IMR-90 (cell line): Measurements from ENCODE around the gene GNB2. TPM values are rescaled to one million over a fixed set of nuclear protein-coding genes. Genes with fewer than 3 reads are reported as not detected.
A peak's percentile ranks its signal among the peaks of the same experiment; 100 is the strongest.

Source experiments
- ATAC-seq: fragments of 200-7000 bp; cut with Tn5 transposase; 2 replicates; pipeline ENCODE4 v1.9.1; 2020; ENCODE audit warnings: low read depth, mild to moderate bottlenecking, moderate library complexity
- BruUV-seq: library from RNA; stranded (reverse); fragments of 400-500 nt; replicated peaks from 2 replicates; lab custom pipeline; 2021; lab: Mats Ljungman, UMichigan
- CTCF ChIA-PET: fragments of 300-600 bp; formaldehyde crosslinking; extraction: SDS; loops from one replicate; lab custom pipeline; 2021; ENCODE audit warnings: antibody characterized with exemption; lab: Yijun Ruan, JAX
- POLR2A ChIA-PET: fragments of 300-600 bp; sonication (Branson Sonifier 250); formaldehyde crosslinking; loops from one replicate; lab custom pipeline; 2022; ENCODE audit warnings: antibody characterized with exemption; ENCODE audit not compliant: unreplicated experiment; lab: Charles Lee
- DNase-seq: peaks from one replicate; pipeline ENCODE4 v3.0.0; 2013
- H2AFZ ChIP-seq: replicated peaks from 2 replicates; pipeline ENCODE3; 2013; ENCODE audit warnings: low read length, mild to moderate bottlenecking; ENCODE audit not compliant: poor library complexity
- H2AK5ac ChIP-seq: 2 replicates; pipeline ENCODE4 v1.6.1; 2013; ENCODE audit warnings: low read depth, low read length, inconsistent platforms
- H2AK9ac ChIP-seq: replicated peaks from 2 replicates; pipeline ENCODE3; 2013; ENCODE audit warnings: mild to moderate bottlenecking, low read depth, low read length, moderate library complexity; ENCODE audit not compliant: poor library complexity
- H2BK120ac ChIP-seq: 2 replicates; pipeline ENCODE4 v1.6.1; 2013; ENCODE audit warnings: low read depth, low read length, inconsistent platforms
- H2BK15ac ChIP-seq: 3 replicates; pipeline ENCODE4 v1.6.1; 2013; ENCODE audit warnings: low read depth, low read length, inconsistent platforms
- H2BK20ac ChIP-seq: 2 replicates; pipeline ENCODE4 v1.6.1; 2013; ENCODE audit warnings: low read depth, mild to moderate bottlenecking, inconsistent platforms, low read length, moderate library complexity
- H2BK5ac ChIP-seq: 2 replicates; pipeline ENCODE4 v1.6.1; 2013; ENCODE audit warnings: mild to moderate bottlenecking, low read depth, low read length, inconsistent platforms; ENCODE audit not compliant: poor library complexity, severe bottlenecking
- H3K14ac ChIP-seq: replicated peaks from 2 replicates; pipeline ENCODE4 v1.6.1; 2013; ENCODE audit warnings: low read depth, low read length, inconsistent platforms
- H3K18ac ChIP-seq: 2 replicates; pipeline ENCODE4 v1.6.1; 2013; ENCODE audit warnings: low read depth, low read length, control low read depth
- H3K23ac ChIP-seq: 2 replicates; pipeline ENCODE4 v1.6.1; 2013; ENCODE audit warnings: low read depth, low read length, inconsistent platforms
- H3K27ac ChIP-seq: 2 replicates; pipeline ENCODE4 v1.5.1; 2013; ENCODE audit warnings: mild to moderate bottlenecking, control low read depth, low read length; ENCODE audit not compliant: insufficient read depth
- H3K27me3 ChIP-seq: 2 replicates; pipeline ENCODE4 v1.6.1; 2013; ENCODE audit warnings: low read length; ENCODE audit not compliant: control insufficient read depth, insufficient read depth
- H3K36me3 ChIP-seq: 2 replicates; pipeline ENCODE4 v1.6.1; 2013; ENCODE audit warnings: low read length, mixed read lengths; ENCODE audit not compliant: control insufficient read depth, insufficient read depth
- H3K4ac ChIP-seq: 2 replicates; pipeline ENCODE4 v1.6.1; 2013; ENCODE audit warnings: low read depth, low read length, inconsistent platforms
- H3K4me1 ChIP-seq: 2 replicates; pipeline ENCODE4 v1.6.1; 2013; ENCODE audit warnings: low read length, mixed read lengths; ENCODE audit not compliant: control insufficient read depth, insufficient read depth
- H3K4me2 ChIP-seq: 2 replicates; pipeline ENCODE4 v1.6.1; 2013; ENCODE audit warnings: low read depth, mild to moderate bottlenecking, control low read depth, low read length, moderate library complexity
- H3K4me3 ChIP-seq: 2 replicates; pipeline ENCODE4 v1.5.1; 2013; ENCODE audit warnings: low read depth, mild to moderate bottlenecking, control low read depth, low read length, moderate library complexity; ENCODE audit not compliant: insufficient read depth
- H3K56ac ChIP-seq: 2 replicates; pipeline ENCODE4 v1.6.1; 2013; ENCODE audit warnings: low read length, inconsistent platforms; ENCODE audit not compliant: insufficient read depth; ENCODE audit errors: extremely low read depth
- H3K79me1 ChIP-seq, 2 experiments: 2 replicates each; pipeline ENCODE4 v1.6.1; 2013; ENCODE audit warnings: low read length in 2 of 2, inconsistent platforms in 1 of 2, low read depth in 1 of 2
- H3K9ac ChIP-seq: 2 replicates; pipeline ENCODE4 v1.6.1; 2013; ENCODE audit warnings: low read depth, low read length, control low read depth
- H3K9me1 ChIP-seq: 2 replicates; pipeline ENCODE4 v1.6.1; 2013; ENCODE audit warnings: low read length, inconsistent platforms; ENCODE audit not compliant: insufficient read depth
- H3K9me3 ChIP-seq: 2 replicates; pipeline ENCODE4 v1.6.1; 2013; ENCODE audit warnings: low read length; ENCODE audit not compliant: control insufficient read depth, insufficient read depth
- H4K20me1 ChIP-seq: 2 replicates; pipeline ENCODE4 v1.6.1; 2013; ENCODE audit warnings: low read length, inconsistent platforms; ENCODE audit not compliant: insufficient read depth
- H4K5ac ChIP-seq: 2 replicates; pipeline ENCODE4 v1.6.1; 2013; ENCODE audit warnings: mild to moderate bottlenecking, low read depth, low read length, control low read depth
- H4K8ac ChIP-seq, 2 experiments: 2 replicates each; pipeline ENCODE4 v1.6.1; 2013; ENCODE audit warnings: low read depth in 2 of 2, low read length in 2 of 2, control low read depth in 1 of 2, inconsistent platforms in 1 of 2
- H4K91ac ChIP-seq: 2 replicates; pipeline ENCODE4 v1.6.1; 2013; ENCODE audit warnings: low read depth, low read length, inconsistent platforms; ENCODE audit not compliant: insufficient read depth
- BHLHE40 ChIP-seq: fragments of 150-350 bp; IDR thresholded peaks from 2 replicates; pipeline ENCODE4 v1.6.1; 2016; ENCODE audit warnings: mild to moderate bottlenecking, low read depth, low read length
- MAZ ChIP-seq: IDR thresholded peaks from 2 replicates; pipeline ENCODE4 v1.6.1; 2012; ENCODE audit warnings: low read depth, mild to moderate bottlenecking, low read length, improper control_type of control experiment, moderate library complexity, borderline replicate concordance
- POLR2A ChIP-seq: IDR thresholded peaks from 2 replicates; pipeline ENCODE4 v1.6.1; 2012; ENCODE audit warnings: mild to moderate bottlenecking, low read depth, low read length
- RAD21 ChIP-seq: IDR thresholded peaks from 2 replicates; pipeline ENCODE4 v1.6.1; 2012; ENCODE audit warnings: low read length, improper control_type of control experiment
- WGBS, 2 experiments: methylation state at CpG; one replicate each; pipeline versions ENCODE4 v1.1.5 to v1.1.7; 2013; ENCODE audit warnings: missing lambda C conversion rate in 2 of 2; ENCODE audit not compliant: insufficient read length in 1 of 2; ENCODE audit errors: extremely low coverage in 2 of 2; 5-methylcytosine and 5-hydroxymethylcytosine counted together
- dilution Hi-C: fragments of 300-500 bp; cut with HindIII; formaldehyde crosslinking; loops from one replicate; pipeline ENCODE4 v1.14.3; 2018; ENCODE audit warnings: low sequenced_read_pairs; ENCODE audit not compliant: unreplicated experiment
- in situ Hi-C: fragments of 300-500 bp; cut with MboI; formaldehyde crosslinking; loops from 3 replicates; pipeline ENCODE4 v1.14.3; 2019; ENCODE audit warnings: low sequenced_read_pairs, inconsistent platforms, mixed read lengths
- intact Hi-C: fragments of 100-400 bp; cut with micrococcal nuclease; formaldehyde crosslinking; loops from 2 replicates; pipeline ENCODE4 v1.10.0; 2022
- polyA plus RNA-seq, 3 experiments: library from polyadenylated mRNA; depleted of rRNA; stranded (reverse); fragments of >200 nt; gene quantifications; 2 replicates each; pipeline ENCODE4 v1.2.3, GENCODE V29; 2012; ENCODE audit warnings: low replicate concordance in 1 of 3
- total RNA-seq: library from RNA; depleted of rRNA; stranded (reverse); fragments of >200 nt; gene quantifications from 2 replicates; pipeline ENCODE4 v1.2.3, GENCODE V29; 2012
- TF ChIP-seq, protein P1 (sequence below): fragments of 150-350 bp; IDR thresholded peaks from 2 replicates; pipeline ENCODE4 v1.6.1; 2017; ENCODE audit warnings: mild to moderate bottlenecking, antibody characterized with exemption, low read length, low read depth
- TF ChIP-seq, protein P2 (sequence below): conservative IDR thresholded peaks from 2 replicates; pipeline ENCODE4 v1.5.1; 2012; ENCODE audit warnings: mild to moderate bottlenecking, low read depth, low read length, improper control_type of control experiment

The GNB2 gene
- total and polyA plus RNA-seq, 2 of the 4 experiments (the other 2 are of a cell fraction) = 62.0 to 279 TPM

DNA sequence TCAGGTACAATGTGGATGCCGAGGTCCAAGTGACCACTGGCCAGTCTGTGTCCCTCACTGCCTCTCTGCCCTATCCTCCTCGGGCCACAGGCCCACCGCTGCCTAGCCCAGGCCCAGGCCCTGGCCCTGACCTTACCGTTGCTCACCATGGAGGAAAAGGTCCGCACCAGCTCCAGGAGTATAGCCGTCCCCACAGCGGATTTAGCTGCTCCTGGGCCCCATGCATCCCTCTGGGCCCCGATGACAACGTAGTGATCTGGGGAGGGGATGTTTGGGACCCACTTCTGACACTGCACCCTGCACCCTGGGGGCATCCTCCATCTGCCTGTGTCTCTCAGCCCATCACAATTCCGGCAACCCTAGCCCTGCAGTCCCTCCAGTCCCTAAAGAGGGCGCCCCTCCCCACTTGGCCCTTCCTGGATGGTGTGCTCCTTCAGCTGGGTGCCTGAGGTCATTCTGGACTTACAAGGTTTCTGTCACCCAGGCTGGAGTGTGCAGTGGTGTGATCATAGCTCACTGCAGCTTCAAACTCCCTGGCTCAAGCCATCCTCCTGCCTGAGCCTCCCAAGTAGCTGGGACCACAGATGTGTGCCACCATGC is 44.3 kb upstream of the GNB2 start:
- in situ Hi-C loops (no loop called here), dilution Hi-C loops (no loop called here), intact Hi-C loops (no loop called here)
- H2AK5ac ChIP-seq = no peak overlapping the region
- H2BK15ac ChIP-seq = no peak overlapping the region
- no peak overlapping the region for H3K56ac ChIP-seq
- H2BK120ac ChIP-seq = no peak overlapping the region
- no peak overlapping the region for H4K8ac ChIP-seq
- H2AK9ac ChIP-seq = no peak overlapping the region
- H2BK5ac ChIP-seq = no peak overlapping the region
- POLR2A ChIA-PET = no interaction called here
- H3K9me1 ChIP-seq = peaks cover 7% of the 10 kb centered on the region; the same call in 1 of the 2 replicates
- BruUV-seq = no TSS peak
- no peak overlapping the region for H3K18ac ChIP-seq
- H3K4me2 ChIP-seq = no peak overlapping the region
- H3K23ac ChIP-seq = no peak overlapping the region
- no peak overlapping the region for H3K14ac ChIP-seq
- DNase-seq = no peak
- no peak for ATAC-seq
- H2BK20ac ChIP-seq = no peak overlapping the region
- no peak overlapping the region for H4K5ac ChIP-seq
- H3K27me3 ChIP-seq = peaks cover 15% of the 10 kb centered on the region; the same call in 1 of the 2 replicates
- H4K20me1 ChIP-seq = no peaks in the 10 kb centered on the region
- no peaks in the 10 kb centered on the region for H3K36me3 ChIP-seq
- H3K9me3 ChIP-seq = no peaks in the 10 kb centered on the region
- no peak overlapping the region for H3K27ac ChIP-seq
- no peak overlapping the region for H3K4me3 ChIP-seq
- no peaks in the 10 kb centered on the region; the same call in 1 of the 2 replicates for H3K4me1 ChIP-seq
- no peaks in the 10 kb centered on the region for H3K79me1 ChIP-seq
- peak overlapping the region; percentile 7 for H2AFZ ChIP-seq
- 50% methylated on average over 3 of the region's 11 CpGs; no CpG with 5 or more reads in 1 of the 2 experiments for WGBS, 2 experiments
- TF ChIP-seq RAD21 (0 out of 2 replicates have a peak, but pooled peaks have one; percentile 15), MAZ (no peak), POLR2A (no peak), BHLHE40 (no peak)
- TF ChIP-seq, protein P1, sequence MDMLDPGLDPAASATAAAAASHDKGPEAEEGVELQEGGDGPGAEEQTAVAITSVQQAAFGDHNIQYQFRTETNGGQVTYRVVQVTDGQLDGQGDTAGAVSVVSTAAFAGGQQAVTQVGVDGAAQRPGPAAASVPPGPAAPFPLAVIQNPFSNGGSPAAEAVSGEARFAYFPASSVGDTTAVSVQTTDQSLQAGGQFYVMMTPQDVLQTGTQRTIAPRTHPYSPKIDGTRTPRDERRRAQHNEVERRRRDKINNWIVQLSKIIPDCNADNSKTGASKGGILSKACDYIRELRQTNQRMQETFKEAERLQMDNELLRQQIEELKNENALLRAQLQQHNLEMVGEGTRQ = no peak
- TF ChIP-seq, protein P2, sequence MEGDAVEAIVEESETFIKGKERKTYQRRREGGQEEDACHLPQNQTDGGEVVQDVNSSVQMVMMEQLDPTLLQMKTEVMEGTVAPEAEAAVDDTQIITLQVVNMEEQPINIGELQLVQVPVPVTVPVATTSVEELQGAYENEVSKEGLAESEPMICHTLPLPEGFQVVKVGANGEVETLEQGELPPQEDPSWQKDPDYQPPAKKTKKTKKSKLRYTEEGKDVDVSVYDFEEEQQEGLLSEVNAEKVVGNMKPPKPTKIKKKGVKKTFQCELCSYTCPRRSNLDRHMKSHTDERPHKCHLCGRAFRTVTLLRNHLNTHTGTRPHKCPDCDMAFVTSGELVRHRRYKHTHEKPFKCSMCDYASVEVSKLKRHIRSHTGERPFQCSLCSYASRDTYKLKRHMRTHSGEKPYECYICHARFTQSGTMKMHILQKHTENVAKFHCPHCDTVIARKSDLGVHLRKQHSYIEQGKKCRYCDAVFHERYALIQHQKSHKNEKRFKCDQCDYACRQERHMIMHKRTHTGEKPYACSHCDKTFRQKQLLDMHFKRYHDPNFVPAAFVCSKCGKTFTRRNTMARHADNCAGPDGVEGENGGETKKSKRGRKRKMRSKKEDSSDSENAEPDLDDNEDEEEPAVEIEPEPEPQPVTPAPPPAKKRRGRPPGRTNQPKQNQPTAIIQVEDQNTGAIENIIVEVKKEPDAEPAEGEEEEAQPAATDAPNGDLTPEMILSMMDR = peak; percentile 34; the same call in 1 of the 2 replicates
- no peak overlapping the region for H3K9ac ChIP-seq
- H4K91ac ChIP-seq = no peak overlapping the region
- H3K4ac ChIP-seq = no peak overlapping the region
- CTCF ChIA-PET = no interaction called here
